Psoas muscle (tissue), 8 donors: ENCODE data around the gene CLDN14. TPM values are rescaled to one million over a fixed set of nuclear protein-coding genes. Genes with fewer than 3 reads are reported as not detected.

Experiments used
- ATAC-seq, 4 donors: fragments of 200-7000 bp; cut with Tn5 transposase; one replicate each; pipeline ENCODE4 v1.9.1; 2020; ENCODE audit warnings: moderate library complexity in 3 of 4, mild to moderate bottlenecking in 2 of 4
- DNase-seq, 2 donors: peaks; one replicate each; pipeline ENCODE4 v3.0.0-alpha.2; 2020
- H3K27ac ChIP-seq: fragments of 200-600 bp; one replicate; pipeline ENCODE4 v1.8.0; 2022
- H3K27me3 ChIP-seq, 3 donors: fragments of 200-600 bp in 1 of 3; one replicate each; pipeline versions ENCODE4 v1.6.1 to v1.8.0; 2013 to 2022; ENCODE audit warnings: low read length in 2 of 3, mild to moderate bottlenecking in 2 of 3, moderate library complexity in 1 of 3; ENCODE audit not compliant: insufficient read depth in 3 of 3
- H3K36me3 ChIP-seq, 2 donors: fragments of 200-600 bp in 1 of 2; one replicate each; pipeline versions ENCODE4 v1.6.1 to v1.8.0; 2013 to 2022; ENCODE audit warnings: low read depth in 1 of 2, mild to moderate bottlenecking in 1 of 2, moderate library complexity in 1 of 2; ENCODE audit not compliant: insufficient read depth in 1 of 2
- H3K4me1 ChIP-seq: fragments of 200-600 bp; one replicate; pipeline ENCODE4 v1.8.0; 2022
- H3K4me3 ChIP-seq: fragments of 200-600 bp; one replicate; pipeline ENCODE4 v1.8.0; 2022; ENCODE audit warnings: mild to moderate bottlenecking
- H3K9me3 ChIP-seq: fragments of 200-600 bp; one replicate; pipeline ENCODE4 v1.8.0; 2022
- WGBS, 3 donors: extraction: QIAGEN DNeasy Blood & Tissue Kit; methylation state at CpG; one replicate each; pipeline versions ENCODE4 v1.1.6 to v1.1.7; 2013; 5-methylcytosine and 5-hydroxymethylcytosine counted together
- intact Hi-C, 2 donors: fragments of 100-400 bp; cut with DNase I; formaldehyde crosslinking; loops; one replicate each; pipeline versions ENCODE4 v1.11.0 to v1.14.2; 2022
- polyA plus RNA-seq, 3 donors: library from polyadenylated mRNA; stranded (reverse); fragments of 200-250 nt; gene quantifications; one replicate each; pipeline ENCODE4 v1.2.3, GENCODE V29; 2013
- total RNA-seq, 4 donors: library from RNA; stranded (reverse); fragmentation: NEBNext Ultra II Directional in 2 of 4; extraction: Animal tissue kit (Norgen Biotek cat#: 25700) in 2 of 4; gene quantifications; one replicate each; pipeline versions ENCODE4 v1.2.1 to v1.2.4, GENCODE V29; 2021 to 2023
- TF ChIP-seq, protein P1 (sequence below): fragments of 200-600 bp; IDR thresholded peaks from one replicate; pipeline ENCODE4 v1.8.0; 2022; ENCODE audit warnings: antibody characterized with exemption
- donor health status: healthy with polysubstance abuse.
- donor health status: DM: no; HTN: no; CAD: no; lungs with moderate emphysema.
- donor health status: Bipolar disorder and iron deficiency.
- donor health status: healthy.
- donor health status: DM: yes; HTN: yes; CAD: no.
- donor health status: DM: no; HTN: no; CAD: no.
- donor health status: DM: no; HTN: no; CAD: no.
- donor health status: DM: yes; HTN: yes; CAD: no.

CLDN14 gene
- total and polyA plus RNA-seq, 7 donors, result 0.04 to 0.31 (median 0.07) TPM; not detected in 4

DNA sequence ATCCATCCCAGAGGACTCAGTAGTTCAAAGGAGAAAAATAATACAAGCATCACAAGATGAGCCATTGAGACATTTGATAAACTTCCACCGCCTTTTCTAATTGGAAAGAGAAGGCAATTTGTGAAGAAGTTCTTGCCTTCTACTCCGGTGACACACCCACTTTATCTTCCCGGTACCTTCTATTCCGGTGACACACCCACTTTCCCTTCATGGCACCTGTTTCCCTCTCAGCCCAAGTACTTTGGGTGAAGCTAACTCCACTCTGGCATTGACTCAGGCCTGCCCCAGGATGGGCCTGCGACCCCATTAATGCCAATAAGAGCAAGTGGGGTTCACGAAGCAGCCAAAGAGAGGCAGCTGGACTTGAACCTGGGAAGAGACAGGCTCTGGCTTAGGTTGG lies 38.2 kb downstream of the CLDN14 start:
- TF ChIP-seq, protein P1, sequence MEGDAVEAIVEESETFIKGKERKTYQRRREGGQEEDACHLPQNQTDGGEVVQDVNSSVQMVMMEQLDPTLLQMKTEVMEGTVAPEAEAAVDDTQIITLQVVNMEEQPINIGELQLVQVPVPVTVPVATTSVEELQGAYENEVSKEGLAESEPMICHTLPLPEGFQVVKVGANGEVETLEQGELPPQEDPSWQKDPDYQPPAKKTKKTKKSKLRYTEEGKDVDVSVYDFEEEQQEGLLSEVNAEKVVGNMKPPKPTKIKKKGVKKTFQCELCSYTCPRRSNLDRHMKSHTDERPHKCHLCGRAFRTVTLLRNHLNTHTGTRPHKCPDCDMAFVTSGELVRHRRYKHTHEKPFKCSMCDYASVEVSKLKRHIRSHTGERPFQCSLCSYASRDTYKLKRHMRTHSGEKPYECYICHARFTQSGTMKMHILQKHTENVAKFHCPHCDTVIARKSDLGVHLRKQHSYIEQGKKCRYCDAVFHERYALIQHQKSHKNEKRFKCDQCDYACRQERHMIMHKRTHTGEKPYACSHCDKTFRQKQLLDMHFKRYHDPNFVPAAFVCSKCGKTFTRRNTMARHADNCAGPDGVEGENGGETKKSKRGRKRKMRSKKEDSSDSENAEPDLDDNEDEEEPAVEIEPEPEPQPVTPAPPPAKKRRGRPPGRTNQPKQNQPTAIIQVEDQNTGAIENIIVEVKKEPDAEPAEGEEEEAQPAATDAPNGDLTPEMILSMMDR, result no peak
- no peaks in the 10 kb centered on the region for H3K4me1 ChIP-seq
- 94% methylated on average over 6 of the region's 6 CpGs for WGBS, 3 donors
- intact Hi-C loops, result no loop called here
- no peak overlapping the region for H3K4me3 ChIP-seq
- no peaks in the 10 kb centered on the region for H3K27me3 ChIP-seq
- H3K36me3 ChIP-seq, result peaks cover 0 to 11% of the 10 kb centered on the region in 2 donors
- no peak overlapping the region for H3K27ac ChIP-seq
- DNase-seq (no peak), ATAC-seq (no peak)
- H3K9me3 ChIP-seq, result no peaks in the 10 kb centered on the region

DNA sequence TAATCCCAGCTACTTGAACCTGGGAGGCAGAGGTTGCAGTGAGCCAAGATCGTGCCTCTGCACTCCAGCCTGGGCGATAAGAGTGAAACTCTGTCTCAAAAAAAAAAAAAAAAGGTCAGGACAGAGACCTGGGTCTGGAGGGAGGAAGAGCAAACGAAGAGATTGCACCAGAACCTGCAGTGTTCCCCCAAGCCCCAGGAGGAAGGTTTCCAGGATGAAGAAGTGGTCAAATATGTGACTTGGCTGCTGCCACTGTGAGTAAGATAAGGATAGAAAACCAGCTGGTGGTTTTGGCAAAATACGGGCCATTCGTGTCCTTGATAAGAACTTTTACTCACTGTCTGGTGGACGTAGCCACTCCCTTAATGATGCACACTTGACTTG lies 42.2 kb downstream of the CLDN14 start:
- ATAC-seq, result peak; percentile 17 to 71 (median 58)
- no peaks in the 10 kb centered on the region for H3K9me3 ChIP-seq
- no peaks in the 10 kb centered on the region for H3K4me1 ChIP-seq
- H3K4me3 ChIP-seq, result no peak overlapping the region
- WGBS, 3 donors, result 50 to 59% (median 50%) methylated on average over 6 of the region's 6 CpGs
- H3K36me3 ChIP-seq, result no peaks in the 10 kb centered on the region
- intact Hi-C loops, result no loop called here
- no peaks in the 10 kb centered on the region for H3K27me3 ChIP-seq
- H3K27ac ChIP-seq, result no peak overlapping the region
- TF ChIP-seq, protein P1, result no peak
- DNase-seq, result no peak

DNA sequence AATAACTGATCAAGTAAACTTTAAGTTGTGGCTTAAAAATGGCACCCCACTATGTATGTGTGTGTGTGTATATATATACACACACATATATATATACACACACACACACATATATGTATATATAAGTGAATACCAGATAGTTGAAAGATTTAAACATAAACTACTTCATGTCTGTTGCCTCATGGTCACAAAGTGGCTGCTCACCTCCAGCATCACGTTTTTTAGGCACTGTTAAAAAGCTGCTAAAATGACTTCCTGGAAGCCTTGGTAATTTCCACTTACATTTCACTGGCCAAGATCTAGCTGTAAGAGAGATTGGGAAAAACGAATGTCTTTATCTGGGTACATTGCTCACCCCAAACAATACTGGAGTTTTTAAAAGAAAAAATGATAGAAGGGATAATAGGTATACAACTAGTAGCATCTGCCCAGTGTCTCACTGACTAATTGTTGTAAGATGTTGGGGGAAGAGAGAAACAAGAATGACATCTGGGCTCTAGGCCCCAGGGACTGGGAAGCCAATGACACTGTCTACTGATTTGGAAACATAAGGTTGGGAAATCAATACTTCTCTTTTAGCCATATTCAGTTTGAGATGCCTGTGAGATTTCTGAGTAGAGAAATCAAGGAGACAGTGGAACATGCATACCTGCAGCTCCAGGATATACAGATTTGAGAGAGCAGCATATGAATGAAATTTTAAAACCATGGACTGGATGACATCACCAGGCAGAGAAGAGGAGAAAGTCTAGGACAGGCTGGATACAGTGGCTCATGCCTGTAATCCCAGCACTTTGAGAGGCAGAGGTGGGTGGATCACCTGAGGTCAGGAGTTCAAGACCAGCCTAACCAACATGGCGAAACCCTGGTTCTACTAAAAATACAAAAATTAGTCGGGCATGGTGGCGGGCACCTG lies 42.8 kb downstream of the CLDN14 start:
- no peaks in the 10 kb centered on the region for H3K36me3 ChIP-seq
- H3K9me3 ChIP-seq, result no peaks in the 10 kb centered on the region
- ATAC-seq, result peak in 2 of 4 donors; percentile 29 to 40
- no peak overlapping the region for H3K4me3 ChIP-seq
- no peaks in the 10 kb centered on the region for H3K27me3 ChIP-seq
- WGBS, 3 donors, result 87 to 92% (median 89%) methylated on average over 5 of the region's 5 CpGs
- H3K4me1 ChIP-seq, result no peaks in the 10 kb centered on the region
- intact Hi-C loops, result no loop called here
- TF ChIP-seq, protein P1, result no peak
- no peak overlapping the region for H3K27ac ChIP-seq
- no peak for DNase-seq

DNA sequence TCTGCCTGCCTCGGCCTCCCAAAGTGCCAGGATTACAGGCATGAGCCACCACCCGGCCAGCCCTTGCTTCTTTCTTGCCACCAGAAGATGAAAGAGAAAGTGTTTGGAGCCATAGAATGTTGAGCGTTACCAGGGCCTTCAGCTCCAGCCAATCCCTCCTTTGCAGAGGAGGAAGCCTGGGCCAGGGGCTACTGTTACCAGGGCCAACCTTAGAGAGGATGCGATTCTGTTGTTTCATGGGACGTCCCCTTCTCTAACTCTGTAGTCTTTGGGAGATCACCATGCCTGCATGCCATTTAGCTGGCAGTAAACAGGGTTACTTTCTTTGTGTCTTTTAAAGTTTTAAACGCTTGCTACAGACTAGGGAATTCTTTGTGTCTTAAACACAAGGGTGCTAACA lies 45.8 kb downstream of the CLDN14 start:
- no peak for DNase-seq
- no peak for ATAC-seq
- TF ChIP-seq, protein P1, result no peak
- Histone ChIP-seq H3K9me3 (no peaks in the 10 kb centered on the region), H3K36me3 (no peaks in the 10 kb centered on the region), H3K27ac (no peak overlapping the region), H3K4me3 (no peak overlapping the region), H3K27me3 (no peaks in the 10 kb centered on the region), H3K4me1 (peaks cover 13% of the 10 kb centered on the region)
- intact Hi-C loops, result no loop called here
- WGBS, 3 donors, result 85 to 89% (median 88%) methylated on average over 6 of the region's 6 CpGs
